ENCODE measurements around the gene ALDH1B1. TPM values are rescaled to one million over a fixed set of nuclear protein-coding genes. Genes with fewer than 3 reads are reported as not detected.

Gene ALDH1B1
- total RNA-seq, 1 donor from 2014 or later, result 11.5 TPM

DNA sequence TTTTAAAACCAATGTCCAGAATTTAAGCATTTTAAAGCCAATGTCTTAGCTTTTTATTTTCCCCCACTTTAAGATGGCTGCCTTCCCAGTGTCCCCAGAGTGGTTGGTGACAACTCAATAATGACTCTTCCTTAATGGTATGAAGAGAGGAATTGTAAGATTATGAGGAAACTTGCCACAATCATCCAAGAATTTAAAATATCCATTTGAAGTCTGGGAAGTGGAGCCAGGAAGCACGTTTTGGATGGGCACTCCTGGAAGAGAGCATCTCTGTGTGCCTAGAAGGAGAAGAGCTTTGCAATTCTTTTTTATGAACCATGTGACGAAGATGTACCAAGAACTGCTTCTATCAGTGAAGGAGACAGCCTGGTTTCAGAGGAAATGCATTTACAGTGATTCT lies 43.0 kb downstream of the ALDH1B1 start:
- H3K4me1 ChIP-seq (ENCODE audit: control insufficient read depth in 3 of 3, insufficient read depth in 3 of 3, low read length in 3 of 3), result no peaks in the 10 kb centered on the region
- H3K27me3 ChIP-seq (ENCODE audit: control insufficient read depth in 3 of 3, insufficient read depth in 3 of 3, low read length in 3 of 3), result peaks cover 0 to 13% (median 0%) of the 10 kb centered on the region in 3 donors
- no peak overlapping the region for H3K9ac ChIP-seq (ENCODE audit: low read depth in 1 of 3, low read length in 3 of 3)
- H3K36me3 ChIP-seq (ENCODE audit: control insufficient read depth in 3 of 3, insufficient read depth in 3 of 3, low read length in 3 of 3), result no peaks in the 10 kb centered on the region
- no peaks in the 10 kb centered on the region for H3K9me3 ChIP-seq (ENCODE audit: control insufficient read depth in 3 of 3, low read length in 3 of 3)
- no peak overlapping the region for H3K27ac ChIP-seq (ENCODE audit: low read depth, low read length)
- no peak overlapping the region for H3K4me3 ChIP-seq (ENCODE audit: low read length in 3 of 3)

GRCh38 chr9:38436708-38437107 lies 44.2 kb downstream of the ALDH1B1 start:
- Histone ChIP-seq H3K9me3 (ENCODE audit: control insufficient read depth in 3 of 3, low read length in 3 of 3) (no peaks in the 10 kb centered on the region), H3K4me3 (ENCODE audit: low read length in 3 of 3) (no peak overlapping the region), H3K4me1 (ENCODE audit: control insufficient read depth in 3 of 3, insufficient read depth in 3 of 3, low read length in 3 of 3) (no peaks in the 10 kb centered on the region), H3K27ac (ENCODE audit: low read depth, low read length) (no peak overlapping the region), H3K27me3 (ENCODE audit: control insufficient read depth in 3 of 3, insufficient read depth in 3 of 3, low read length in 3 of 3) (peaks cover 0 to 13% (median 0%) of the 10 kb centered on the region in 3 donors), H3K9ac (ENCODE audit: low read depth in 1 of 3, low read length in 3 of 3) (no peak overlapping the region), H3K36me3 (ENCODE audit: control insufficient read depth in 3 of 3, insufficient read depth in 3 of 3, low read length in 3 of 3) (no peaks in the 10 kb centered on the region)

DNA sequence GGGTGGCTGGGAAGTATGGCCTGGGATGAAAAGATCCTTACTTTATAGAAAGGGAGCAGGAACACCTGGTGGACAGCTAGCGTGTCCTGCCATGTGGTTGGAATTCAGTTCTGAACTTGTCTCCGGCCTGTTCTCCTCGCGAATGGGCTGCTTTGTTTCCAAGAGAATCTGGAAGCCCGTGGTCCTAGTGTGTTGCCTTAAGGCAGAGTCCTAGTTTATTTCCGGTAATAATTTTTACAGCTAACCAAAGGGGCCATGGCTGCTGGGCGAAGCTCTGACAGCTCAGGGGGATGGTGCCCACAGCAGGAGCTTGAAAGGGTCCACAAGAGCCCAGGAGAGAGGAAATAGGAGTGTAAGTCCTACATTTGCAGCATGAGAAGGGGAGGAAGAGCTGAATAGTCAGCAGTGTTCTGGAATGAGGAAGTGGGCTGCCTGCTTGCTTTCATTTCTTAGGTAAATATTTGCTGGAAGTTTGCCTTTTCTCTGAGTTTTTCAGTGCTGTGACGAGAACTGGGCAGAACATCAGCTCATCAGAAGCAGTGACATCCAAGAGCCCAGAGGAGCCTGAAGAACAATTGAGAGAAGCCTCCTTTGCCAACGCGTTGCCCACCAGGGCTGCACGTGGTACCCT lies 44.8 kb downstream of the ALDH1B1 start:
- Histone ChIP-seq H3K9ac (ENCODE audit: low read depth in 1 of 3, low read length in 3 of 3) (no peak overlapping the region), H3K9me3 (ENCODE audit: control insufficient read depth in 3 of 3, low read length in 3 of 3) (no peaks in the 10 kb centered on the region)

DNA sequence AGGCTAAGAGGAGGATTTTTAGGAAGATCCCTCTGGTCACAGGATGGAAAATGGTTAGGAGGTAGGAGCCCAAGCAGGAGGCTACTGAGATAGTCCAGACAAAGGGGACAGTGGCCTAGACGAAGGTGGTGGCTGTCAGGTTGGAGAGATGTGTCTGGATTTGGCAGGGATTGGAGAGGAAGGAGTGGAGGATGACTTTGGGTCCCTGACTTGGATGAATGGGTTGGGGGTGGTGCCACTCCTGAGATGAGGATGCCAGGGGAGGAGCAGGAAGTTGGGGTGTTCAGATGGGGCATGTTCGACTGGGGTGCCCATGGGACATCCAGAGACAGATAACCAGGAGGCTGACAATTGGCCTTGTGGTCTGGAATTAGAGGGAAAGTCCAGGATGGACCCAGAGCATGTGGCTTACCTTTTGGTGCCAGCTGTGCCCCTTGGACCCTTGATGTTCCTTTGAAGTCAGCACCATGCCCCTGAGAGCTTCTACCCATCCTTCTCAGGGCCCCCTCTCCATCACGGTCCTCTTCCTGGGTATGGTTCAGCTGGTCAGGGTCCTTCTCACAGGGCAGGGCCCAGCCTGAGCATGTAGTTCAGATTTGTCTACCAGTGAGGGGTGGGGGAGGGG lies 46.9 kb downstream of the ALDH1B1 start:
- Histone ChIP-seq H3K27ac (ENCODE audit: low read depth, low read length) (no peak overlapping the region), H3K4me3 (ENCODE audit: low read length in 3 of 3) (no peak overlapping the region), H3K27me3 (ENCODE audit: control insufficient read depth in 3 of 3, insufficient read depth in 3 of 3, low read length in 3 of 3) (peaks cover 0 to 12% (median 0%) of the 10 kb centered on the region in 3 donors), H3K9ac (ENCODE audit: low read depth in 1 of 3, low read length in 3 of 3) (no peak overlapping the region), H3K9me3 (ENCODE audit: control insufficient read depth in 3 of 3, low read length in 3 of 3) (no peaks in the 10 kb centered on the region), H3K4me1 (ENCODE audit: control insufficient read depth in 3 of 3, insufficient read depth in 3 of 3, low read length in 3 of 3) (no peaks in the 10 kb centered on the region), H3K36me3 (ENCODE audit: control insufficient read depth in 3 of 3, insufficient read depth in 3 of 3, low read length in 3 of 3) (no peaks in the 10 kb centered on the region)

More for the DNA sequence above, 44.8 kb downstream of the ALDH1B1 start:
- Histone ChIP-seq H3K36me3 (ENCODE audit: control insufficient read depth in 3 of 3, insufficient read depth in 3 of 3, low read length in 3 of 3) (no peaks in the 10 kb centered on the region), H3K27me3 (ENCODE audit: control insufficient read depth in 3 of 3, insufficient read depth in 3 of 3, low read length in 3 of 3) (peaks cover 0 to 16% (median 0%) of the 10 kb centered on the region in 3 donors), H3K4me1 (ENCODE audit: control insufficient read depth in 3 of 3, insufficient read depth in 3 of 3, low read length in 3 of 3) (no peaks in the 10 kb centered on the region), H3K4me3 (ENCODE audit: low read length in 3 of 3) (no peak overlapping the region), H3K27ac (ENCODE audit: low read depth, low read length) (no peak overlapping the region)

- Histone ChIP-seq H3K36me3 (ENCODE audit: control insufficient read depth in 3 of 3, insufficient read depth in 3 of 3, low read length in 3 of 3) (no peaks in the 10 kb centered on the region), H3K9me3 (ENCODE audit: control insufficient read depth in 3 of 3, low read length in 3 of 3) (no peaks in the 10 kb centered on the region), H3K27ac (ENCODE audit: low read depth, low read length) (no peak overlapping the region), H3K27me3 (ENCODE audit: control insufficient read depth in 3 of 3, insufficient read depth in 3 of 3, low read length in 3 of 3) (peaks cover 0 to 12% (median 0%) of the 10 kb centered on the region in 3 donors), H3K9ac (ENCODE audit: low read depth in 1 of 3, low read length in 3 of 3) (no peak overlapping the region), H3K4me1 (ENCODE audit: control insufficient read depth in 3 of 3, insufficient read depth in 3 of 3, low read length in 3 of 3) (no peaks in the 10 kb centered on the region), H3K4me3 (ENCODE audit: low read length in 3 of 3) (no peak overlapping the region)
Measured at GRCh38 chr9:38439916-38440301, 47.4 kb downstream of the ALDH1B1 start.

GRCh38 chr9:38440516-38440915 lies 48.0 kb downstream of the ALDH1B1 start:
- no peak overlapping the region for H3K4me3 ChIP-seq (ENCODE audit: low read length in 3 of 3)
- H3K9me3 ChIP-seq (ENCODE audit: control insufficient read depth in 3 of 3, low read length in 3 of 3), result no peaks in the 10 kb centered on the region
- peaks cover 0 to 12% (median 0%) of the 10 kb centered on the region in 3 donors for H3K27me3 ChIP-seq (ENCODE audit: control insufficient read depth in 3 of 3, insufficient read depth in 3 of 3, low read length in 3 of 3)
- H3K4me1 ChIP-seq (ENCODE audit: control insufficient read depth in 3 of 3, insufficient read depth in 3 of 3, low read length in 3 of 3), result no peaks in the 10 kb centered on the region
- no peak overlapping the region for H3K9ac ChIP-seq (ENCODE audit: low read depth in 1 of 3, low read length in 3 of 3)
- no peak overlapping the region for H3K27ac ChIP-seq (ENCODE audit: low read depth, low read length)
- no peaks in the 10 kb centered on the region for H3K36me3 ChIP-seq (ENCODE audit: control insufficient read depth in 3 of 3, insufficient read depth in 3 of 3, low read length in 3 of 3)

GRCh38 chr9:38441347-38442085 lies 49.0 kb downstream of the ALDH1B1 start:
- Histone ChIP-seq H3K4me3 (ENCODE audit: low read length in 3 of 3) (no peak overlapping the region), H3K36me3 (ENCODE audit: control insufficient read depth in 3 of 3, insufficient read depth in 3 of 3, low read length in 3 of 3) (no peaks in the 10 kb centered on the region), H3K9ac (ENCODE audit: low read depth in 1 of 3, low read length in 3 of 3) (no peak overlapping the region), H3K9me3 (ENCODE audit: control insufficient read depth in 3 of 3, low read length in 3 of 3) (no peaks in the 10 kb centered on the region), H3K27me3 (ENCODE audit: control insufficient read depth in 3 of 3, insufficient read depth in 3 of 3, low read length in 3 of 3) (peaks cover 0 to 12% (median 0%) of the 10 kb centered on the region in 3 donors), H3K4me1 (ENCODE audit: control insufficient read depth in 3 of 3, insufficient read depth in 3 of 3, low read length in 3 of 3) (no peaks in the 10 kb centered on the region), H3K27ac (ENCODE audit: low read depth, low read length) (no peak overlapping the region)

- Histone ChIP-seq H3K27me3 (ENCODE audit: control insufficient read depth in 3 of 3, insufficient read depth in 3 of 3, low read length in 3 of 3) (peaks cover 0 to 12% (median 0%) of the 10 kb centered on the region in 3 donors), H3K9me3 (ENCODE audit: control insufficient read depth in 3 of 3, low read length in 3 of 3) (no peaks in the 10 kb centered on the region), H3K27ac (ENCODE audit: low read depth, low read length) (no peak overlapping the region), H3K9ac (ENCODE audit: low read depth in 1 of 3, low read length in 3 of 3) (no peak overlapping the region), H3K36me3 (ENCODE audit: control insufficient read depth in 3 of 3, insufficient read depth in 3 of 3, low read length in 3 of 3) (no peaks in the 10 kb centered on the region), H3K4me3 (ENCODE audit: low read length in 3 of 3) (no peak overlapping the region), H3K4me1 (ENCODE audit: control insufficient read depth in 3 of 3, insufficient read depth in 3 of 3, low read length in 3 of 3) (no peaks in the 10 kb centered on the region)
Measured at GRCh38 chr9:38442473-38443096, 50.1 kb downstream of the ALDH1B1 start.

DNA sequence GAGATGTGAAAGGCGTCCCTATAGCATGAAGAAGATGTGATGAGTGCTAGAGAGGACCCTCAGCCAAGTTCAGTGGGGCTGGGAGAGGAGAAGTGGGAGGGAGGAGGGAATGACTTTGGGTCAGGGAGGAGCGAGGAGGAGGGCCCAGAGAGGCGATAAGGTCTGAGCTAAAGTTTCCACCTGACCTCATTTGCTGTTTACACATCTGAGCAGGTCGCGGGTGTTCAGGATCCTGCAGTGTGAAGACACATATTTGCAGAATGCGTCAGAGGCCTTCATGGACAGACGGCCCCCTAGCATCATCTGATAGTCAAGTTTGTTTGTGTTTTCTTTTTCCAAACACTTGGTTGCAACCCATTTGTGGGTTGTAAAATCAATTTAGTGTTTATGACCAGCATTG lies 50.7 kb downstream of the ALDH1B1 start:
- H3K36me3 ChIP-seq (ENCODE audit: control insufficient read depth in 3 of 3, insufficient read depth in 3 of 3, low read length in 3 of 3), result no peaks in the 10 kb centered on the region
- H3K9me3 ChIP-seq (ENCODE audit: control insufficient read depth in 3 of 3, low read length in 3 of 3), result no peaks in the 10 kb centered on the region
- H3K4me1 ChIP-seq (ENCODE audit: control insufficient read depth in 3 of 3, insufficient read depth in 3 of 3, low read length in 3 of 3), result no peaks in the 10 kb centered on the region
- peaks cover 0 to 12% (median 0%) of the 10 kb centered on the region in 3 donors for H3K27me3 ChIP-seq (ENCODE audit: control insufficient read depth in 3 of 3, insufficient read depth in 3 of 3, low read length in 3 of 3)
- no peak overlapping the region for H3K9ac ChIP-seq (ENCODE audit: low read depth in 1 of 3, low read length in 3 of 3)
- no peak overlapping the region for H3K27ac ChIP-seq (ENCODE audit: low read depth, low read length)
- H3K4me3 ChIP-seq (ENCODE audit: low read length in 3 of 3), result no peak overlapping the region

All from skeletal muscle tissue (tissue), 4 donors.